Activated B cell treated with CpG ODN at 0.5 μM for 24 hours (primary cell): ENCODE measurements around the gene TP53I3. TPM values are rescaled to one million over a fixed set of nuclear protein-coding genes. Genes with fewer than 3 reads are reported as not detected.

ENCODE experiments used
- ATAC-seq: fragments of 200-7000 bp; cut with Tn5 transposase; one replicate; pipeline ENCODE4 v1.10.0; 2021; ENCODE audit warnings: low read depth, mild to moderate bottlenecking, moderate library complexity
- CTCF ChIA-PET: fragments of 350-600 bp; sonication (Branson Sonifier 250); formaldehyde crosslinking; loops from one replicate; lab custom pipeline; 2021; ENCODE audit warnings: antibody characterized with exemption; lab: Charles Lee
- POLR2A ChIA-PET: fragments of 350-600 bp; sonication (Branson Sonifier 250); formaldehyde crosslinking; loops from one replicate; lab custom pipeline; 2021; ENCODE audit warnings: antibody characterized with exemption; lab: Charles Lee
- DNase-seq: peaks from one replicate; pipeline ENCODE4 v3.0.0; 2022
- H3K27ac Mint-ChIP-seq: one replicate; pipeline ENCODE4 v1.8.0; 2020; ENCODE audit warnings: mixed read lengths
- H3K27me3 Mint-ChIP-seq: one replicate; pipeline ENCODE4 v1.8.0; 2021; ENCODE audit warnings: mixed read lengths
- H3K36me3 Mint-ChIP-seq: one replicate; pipeline ENCODE4 v1.8.0; 2021; ENCODE audit warnings: low read depth, mixed read lengths
- H3K4me1 Mint-ChIP-seq: one replicate; pipeline ENCODE4 v1.8.0; 2021; ENCODE audit warnings: mixed read lengths
- H3K4me3 Mint-ChIP-seq: one replicate; pipeline ENCODE4 v1.8.0; 2020; ENCODE audit warnings: mild to moderate bottlenecking, mixed read lengths
- H3K9me3 Mint-ChIP-seq: one replicate; pipeline ENCODE4 v1.8.0; 2020; ENCODE audit warnings: mixed read lengths
- intact Hi-C: fragments of 100-400 bp; cut with micrococcal nuclease; formaldehyde crosslinking; loops from one replicate; pipeline ENCODE4 v1.15.1; 2024
- total RNA-seq: library from RNA; stranded (reverse); gene quantifications from 2 replicates; pipeline ENCODE4 v1.2.3, GENCODE V29; 2022
- TF ChIP-seq, protein P1 (sequence below): fragments of 200-600 bp; IDR thresholded peaks from one replicate; pipeline ENCODE4 v1.8.0; 2022; ENCODE audit warnings: antibody characterized with exemption, mild to moderate bottlenecking

Gene TP53I3
- total RNA-seq, 1 donor from 2014 or later = 6.3 TPM

DNA sequence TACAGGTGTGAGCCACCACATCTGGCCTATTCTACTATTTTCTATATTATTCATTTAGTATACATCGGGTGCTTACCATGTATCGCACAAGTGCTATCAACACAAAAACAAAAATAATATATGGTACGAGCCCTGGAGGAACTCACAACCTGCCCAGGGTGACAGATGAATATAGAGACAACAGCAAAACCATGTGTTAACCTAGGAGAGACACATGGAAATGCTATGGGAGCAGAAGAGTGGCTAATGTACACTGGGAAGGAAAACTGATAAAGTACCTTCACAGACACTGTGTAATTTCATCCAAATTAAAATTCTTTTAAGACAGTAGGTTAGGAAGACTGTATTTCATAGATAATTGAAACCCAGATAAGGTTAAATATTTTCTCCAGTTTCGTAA is 12.4 kb downstream of the TP53I3 start:
- no peaks in the 10 kb centered on the region for H3K27me3 Mint-ChIP-seq
- CTCF ChIA-PET = interaction anchor here (1.5 kb wide), 1 partner anchor 12 kb away, joined by 10 read pairs; the partner anchor contains the start of gene TP53I3

DNA sequence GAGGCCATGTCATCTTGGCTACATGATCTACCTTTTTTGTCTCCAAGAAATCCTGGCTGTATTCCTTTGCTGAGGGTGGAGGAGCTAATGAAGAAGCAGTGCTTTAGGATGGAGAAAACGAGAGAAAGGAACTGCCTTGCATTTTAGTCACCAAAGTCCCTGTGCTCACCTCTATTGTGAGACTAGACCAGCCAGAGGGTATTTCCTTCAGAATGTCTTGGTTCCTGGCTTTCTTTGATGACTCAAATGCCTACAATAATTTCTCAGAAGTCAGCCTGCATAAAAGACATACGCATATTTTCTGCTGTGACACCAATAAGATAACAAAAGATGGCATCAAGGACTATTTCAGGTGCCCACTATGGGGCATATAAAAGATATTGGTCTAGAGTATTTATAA is 19.3 kb downstream of the TP53I3 start:
- H3K4me3 Mint-ChIP-seq = no peak overlapping the region
- ATAC-seq = no peak
- no peak for DNase-seq
- peaks cover 50% of the 10 kb centered on the region for H3K36me3 Mint-ChIP-seq
- H3K4me1 Mint-ChIP-seq = no peaks in the 10 kb centered on the region
- H3K9me3 Mint-ChIP-seq = no peaks in the 10 kb centered on the region
- intact Hi-C loops = no loop called here
- H3K27me3 Mint-ChIP-seq = no peaks in the 10 kb centered on the region
- H3K27ac Mint-ChIP-seq = no peak overlapping the region
- POLR2A ChIA-PET = interaction anchor here (0.6 kb wide), 1 partner anchor 30 kb away, joined by 3 read pairs; no protein-coding TSS in a partner anchor
- CTCF ChIA-PET = interaction anchor here (3.4 kb wide), 1 partner anchor 241 kb away, joined by 14 read pairs; no protein-coding TSS in a partner anchor
- TF ChIP-seq, protein P1, sequence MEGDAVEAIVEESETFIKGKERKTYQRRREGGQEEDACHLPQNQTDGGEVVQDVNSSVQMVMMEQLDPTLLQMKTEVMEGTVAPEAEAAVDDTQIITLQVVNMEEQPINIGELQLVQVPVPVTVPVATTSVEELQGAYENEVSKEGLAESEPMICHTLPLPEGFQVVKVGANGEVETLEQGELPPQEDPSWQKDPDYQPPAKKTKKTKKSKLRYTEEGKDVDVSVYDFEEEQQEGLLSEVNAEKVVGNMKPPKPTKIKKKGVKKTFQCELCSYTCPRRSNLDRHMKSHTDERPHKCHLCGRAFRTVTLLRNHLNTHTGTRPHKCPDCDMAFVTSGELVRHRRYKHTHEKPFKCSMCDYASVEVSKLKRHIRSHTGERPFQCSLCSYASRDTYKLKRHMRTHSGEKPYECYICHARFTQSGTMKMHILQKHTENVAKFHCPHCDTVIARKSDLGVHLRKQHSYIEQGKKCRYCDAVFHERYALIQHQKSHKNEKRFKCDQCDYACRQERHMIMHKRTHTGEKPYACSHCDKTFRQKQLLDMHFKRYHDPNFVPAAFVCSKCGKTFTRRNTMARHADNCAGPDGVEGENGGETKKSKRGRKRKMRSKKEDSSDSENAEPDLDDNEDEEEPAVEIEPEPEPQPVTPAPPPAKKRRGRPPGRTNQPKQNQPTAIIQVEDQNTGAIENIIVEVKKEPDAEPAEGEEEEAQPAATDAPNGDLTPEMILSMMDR = no peak

More for the DNA sequence above, 12.4 kb downstream of the TP53I3 start:
- ATAC-seq = no peak
- H3K27ac Mint-ChIP-seq = no peak overlapping the region
- peaks cover 21% of the 10 kb centered on the region for H3K4me1 Mint-ChIP-seq
- POLR2A ChIA-PET = interaction anchor here (2.1 kb wide), 1 partner anchor 12 kb away, joined by 4 read pairs; the partner anchor contains the start of gene TP53I3
- intact Hi-C loops = no loop called here
- H3K4me3 Mint-ChIP-seq = no peak overlapping the region
- H3K9me3 Mint-ChIP-seq = no peaks in the 10 kb centered on the region
- TF ChIP-seq, protein P1 = no peak
- H3K36me3 Mint-ChIP-seq = peaks cover 69% of the 10 kb centered on the region
- no peak for DNase-seq

DNA sequence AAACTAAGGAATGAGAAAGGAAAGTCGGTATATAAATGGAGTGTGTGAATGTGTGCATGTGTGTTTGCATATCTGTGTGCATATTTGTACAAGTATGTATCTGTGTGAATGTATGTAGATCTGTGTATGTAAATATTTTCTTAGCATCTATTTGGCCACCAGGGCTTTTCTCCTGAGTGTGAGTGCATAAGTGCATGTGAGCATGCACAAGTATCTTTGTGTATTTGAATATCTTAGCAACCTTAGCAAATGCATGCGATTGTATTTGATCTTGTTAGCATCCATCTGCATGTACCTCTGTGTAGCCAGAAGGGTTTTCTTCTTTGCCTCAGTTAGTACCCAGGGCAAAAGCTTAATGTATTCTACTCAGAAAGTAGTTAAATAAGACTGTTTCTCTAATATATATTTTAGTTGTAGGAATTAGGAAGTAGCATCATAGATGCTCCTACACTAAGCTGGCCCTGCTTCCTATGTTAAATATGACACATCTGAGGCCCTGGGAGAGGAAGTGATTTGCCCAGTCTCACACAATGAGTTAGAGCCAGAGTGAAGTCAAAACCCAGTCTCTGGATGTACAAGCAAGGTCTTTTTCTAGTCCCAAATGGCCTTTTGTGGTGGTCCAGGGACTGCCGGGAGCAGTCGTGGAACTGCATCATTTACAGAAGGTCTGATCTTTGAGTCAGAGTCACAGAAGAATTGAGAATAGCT is 25.9 kb downstream of the TP53I3 start:
- no peaks in the 10 kb centered on the region for H3K27me3 Mint-ChIP-seq
- H3K27ac Mint-ChIP-seq = no peak overlapping the region
- DNase-seq = no peak
- H3K4me1 Mint-ChIP-seq = no peaks in the 10 kb centered on the region
- no peak for ATAC-seq
- H3K4me3 Mint-ChIP-seq = no peak overlapping the region
- CTCF ChIA-PET = no interaction called here
- no peaks in the 10 kb centered on the region for H3K9me3 Mint-ChIP-seq
- POLR2A ChIA-PET = interaction anchor here (0.6 to 0.8 kb wide), 2 partner anchors 17 to 18 kb away, joined by 3 to 10 read pairs; no protein-coding TSS in a partner anchor
- no peaks in the 10 kb centered on the region for H3K36me3 Mint-ChIP-seq
- TF ChIP-seq, protein P1 = no peak
- intact Hi-C loops = no loop called here

DNA sequence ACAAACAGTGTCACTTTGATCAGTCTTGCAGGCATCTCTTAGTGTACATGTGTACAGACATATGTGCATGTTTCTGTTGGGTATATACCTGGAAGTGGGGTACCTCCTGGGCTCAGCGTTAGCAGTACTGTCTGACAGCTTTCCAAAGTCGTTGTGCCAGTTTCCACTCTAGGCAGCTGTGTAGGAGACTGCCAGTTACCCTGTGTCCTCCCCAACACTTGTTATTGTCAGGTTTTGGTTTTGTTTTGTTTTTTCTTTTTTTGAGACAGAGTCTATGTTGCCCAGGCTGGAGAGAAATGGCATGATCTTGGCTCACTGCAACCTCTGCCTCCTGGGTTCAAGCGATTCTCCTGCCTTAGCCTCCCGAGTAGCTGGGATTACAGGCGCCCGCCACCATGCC is 28.9 kb downstream of the TP53I3 start:
- Mint-ChIP-seq H3K4me1 (no peaks in the 10 kb centered on the region), H3K4me3 (no peak overlapping the region), H3K27ac (no peak overlapping the region), H3K9me3 (no peaks in the 10 kb centered on the region), H3K36me3 (no peaks in the 10 kb centered on the region), H3K27me3 (no peaks in the 10 kb centered on the region)
- ChIA-PET CTCF (no interaction called here), POLR2A (no interaction called here)
- TF ChIP-seq, protein P1 = no peak
- ATAC-seq (no peak), DNase-seq (no peak)
- intact Hi-C loops = no loop called here

DNA sequence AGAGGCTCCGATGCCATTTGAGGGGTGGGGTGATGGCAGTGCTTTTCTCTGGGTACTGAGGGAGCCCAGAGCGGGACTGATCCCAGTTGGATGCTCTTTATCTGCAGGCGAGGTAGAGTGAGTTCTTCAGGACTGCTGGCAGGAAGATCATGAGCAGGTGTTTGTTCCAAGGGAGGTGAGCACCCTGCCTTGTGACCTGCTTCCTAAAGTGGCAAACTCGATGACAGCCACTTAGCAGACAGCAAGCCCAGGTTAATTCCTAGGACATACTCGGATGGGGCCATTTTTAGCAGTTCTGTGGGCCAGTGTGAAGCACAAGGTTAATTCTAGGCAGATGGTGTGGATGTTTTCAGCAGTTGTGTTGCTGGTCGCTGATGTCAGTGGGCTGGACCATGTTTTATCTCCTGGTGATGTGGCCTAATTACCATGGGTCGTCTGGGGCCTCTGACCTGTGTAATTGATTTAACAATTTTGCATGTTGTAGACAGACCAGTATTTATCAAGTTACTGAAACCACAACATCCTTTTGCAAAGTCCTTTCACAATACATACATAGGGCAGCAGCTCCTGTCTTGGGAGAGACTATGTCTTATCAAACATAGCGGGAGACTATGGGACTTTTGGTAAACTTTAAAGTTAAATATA is 30.1 kb downstream of the TP53I3 start:
- TF ChIP-seq, protein P1 = no peak
- no peak overlapping the region for H3K27ac Mint-ChIP-seq
- no peaks in the 10 kb centered on the region for H3K36me3 Mint-ChIP-seq
- DNase-seq (no peak), ATAC-seq (no peak)
- intact Hi-C loops = no loop called here
- no peaks in the 10 kb centered on the region for H3K9me3 Mint-ChIP-seq
- no peak overlapping the region for H3K4me3 Mint-ChIP-seq
- H3K27me3 Mint-ChIP-seq = no peaks in the 10 kb centered on the region
- ChIA-PET CTCF (no interaction called here), POLR2A (interaction anchor here (0.6 kb wide), 1 partner anchor 53 kb away, joined by 3 read pairs; no protein-coding TSS in a partner anchor)
- no peaks in the 10 kb centered on the region for H3K4me1 Mint-ChIP-seq
